ENCODE results near the gene ALK. TPM values are rescaled to one million over a fixed set of nuclear protein-coding genes. Genes with fewer than 3 reads are reported as not detected.

The ALK gene
- total RNA-seq, 1 donor from 2014 or later = not detected

GRCh38 chr2:29561628-29562027, 359.8 kb downstream of the ALK start:
- Histone ChIP-seq H3K27me3 (ENCODE audit: control insufficient read depth, insufficient read depth, low read length) (no peaks in the 10 kb centered on the region), H3K36me3 (ENCODE audit: control insufficient read depth, insufficient read depth, low read length) (no peaks in the 10 kb centered on the region), H3K4me3 (ENCODE audit: low read depth, low read length) (no peak overlapping the region)
- no peak for DNase-seq (ENCODE audit: low read depth)
- TF ChIP-seq CTCF (IDR thresholded peaks at IDR 0.05; ENCODE audit: insufficient read depth, low read length, severe bottlenecking) = no peak
- no peak for FAIRE-seq

GRCh38 chr2:29561181-29561580, 360.2 kb downstream of the ALK start:
- no peak for TF ChIP-seq CTCF (IDR thresholded peaks at IDR 0.05; ENCODE audit: insufficient read depth, low read length, severe bottlenecking)
- H3K27me3 ChIP-seq (ENCODE audit: control insufficient read depth, insufficient read depth, low read length) = no peaks in the 10 kb centered on the region
- DNase-seq (ENCODE audit: low read depth) (no peak), FAIRE-seq (no peak)
- no peak overlapping the region for H3K4me3 ChIP-seq (ENCODE audit: low read depth, low read length)
- no peaks in the 10 kb centered on the region for H3K36me3 ChIP-seq (ENCODE audit: control insufficient read depth, insufficient read depth, low read length)

- TF ChIP-seq CTCF (IDR thresholded peaks at IDR 0.05; ENCODE audit: insufficient read depth, low read length, severe bottlenecking) = no peak
- Histone ChIP-seq H3K4me3 (ENCODE audit: low read depth, low read length) (no peak overlapping the region), H3K36me3 (ENCODE audit: control insufficient read depth, insufficient read depth, low read length) (no peaks in the 10 kb centered on the region), H3K27me3 (ENCODE audit: control insufficient read depth, insufficient read depth, low read length) (no peaks in the 10 kb centered on the region)
- no peak for DNase-seq (ENCODE audit: low read depth)
- no peak for FAIRE-seq
These were observed 360.8 kb downstream of the ALK start for GRCh38 chr2:29560566-29560965.

- no peak for DNase-seq (ENCODE audit: low read depth)
- FAIRE-seq = no peak
- no peak overlapping the region for H3K4me3 ChIP-seq (ENCODE audit: low read depth, low read length)
- H3K36me3 ChIP-seq (ENCODE audit: control insufficient read depth, insufficient read depth, low read length) = no peaks in the 10 kb centered on the region
- H3K27me3 ChIP-seq (ENCODE audit: control insufficient read depth, insufficient read depth, low read length) = no peaks in the 10 kb centered on the region
- no peak for TF ChIP-seq CTCF (IDR thresholded peaks at IDR 0.05; ENCODE audit: insufficient read depth, low read length, severe bottlenecking)
These were observed 361.4 kb downstream of the ALK start for GRCh38 chr2:29560030-29560429.

GRCh38 chr2:29559578-29559977, 361.8 kb downstream of the ALK start:
- DNase-seq (ENCODE audit: low read depth) (no peak), FAIRE-seq (no peak)
- no peak overlapping the region for H3K4me3 ChIP-seq (ENCODE audit: low read depth, low read length)
- no peaks in the 10 kb centered on the region for H3K36me3 ChIP-seq (ENCODE audit: control insufficient read depth, insufficient read depth, low read length)
- TF ChIP-seq CTCF (IDR thresholded peaks at IDR 0.05; ENCODE audit: insufficient read depth, low read length, severe bottlenecking) = no peak
- H3K27me3 ChIP-seq (ENCODE audit: control insufficient read depth, insufficient read depth, low read length) = no peaks in the 10 kb centered on the region

- no peak overlapping the region for H3K4me3 ChIP-seq (ENCODE audit: low read depth, low read length)
- no peak for FAIRE-seq
These were observed 363.3 kb downstream of the ALK start for GRCh38 chr2:29558097-29558496.

More at GRCh38 chr2:29558097-29558496, 363.3 kb downstream of the ALK start:
- no peak for TF ChIP-seq CTCF (IDR thresholded peaks at IDR 0.05; ENCODE audit: insufficient read depth, low read length, severe bottlenecking)
- H3K27me3 ChIP-seq (ENCODE audit: control insufficient read depth, insufficient read depth, low read length) = no peaks in the 10 kb centered on the region
- no peak for DNase-seq (ENCODE audit: low read depth)
- H3K36me3 ChIP-seq (ENCODE audit: control insufficient read depth, insufficient read depth, low read length) = no peaks in the 10 kb centered on the region
